HG03558 (cell line): ENCODE data around the gene CAMK1D.
"Not testable (repeated sequence)": the region's sequence is repeated elsewhere in the genome, so short reads cannot be mapped to it uniquely, and the experiment has no call there.

ENCODE experiments used
- ATAC-seq: cut with Tn5 transposase; IDR thresholded peaks from one replicate; pipeline ENCODE4 v1.9.1; 2021; ENCODE audit warnings: moderate number of reproducible peaks; ENCODE audit not compliant: unreplicated experiment; ENCODE audit errors: extremely low read depth

CAMK1D gene

GRCh38 chr10:12338981-12339380, 10.4 kb upstream of the CAMK1D start:
- no peak for ATAC-seq

- ATAC-seq: no peak
These were observed 9.0 kb upstream of the CAMK1D start for GRCh38 chr10:12340371-12340770.

GRCh38 chr10:12340937-12341336, 8.4 kb upstream of the CAMK1D start:
- ATAC-seq: no peak

DNA sequence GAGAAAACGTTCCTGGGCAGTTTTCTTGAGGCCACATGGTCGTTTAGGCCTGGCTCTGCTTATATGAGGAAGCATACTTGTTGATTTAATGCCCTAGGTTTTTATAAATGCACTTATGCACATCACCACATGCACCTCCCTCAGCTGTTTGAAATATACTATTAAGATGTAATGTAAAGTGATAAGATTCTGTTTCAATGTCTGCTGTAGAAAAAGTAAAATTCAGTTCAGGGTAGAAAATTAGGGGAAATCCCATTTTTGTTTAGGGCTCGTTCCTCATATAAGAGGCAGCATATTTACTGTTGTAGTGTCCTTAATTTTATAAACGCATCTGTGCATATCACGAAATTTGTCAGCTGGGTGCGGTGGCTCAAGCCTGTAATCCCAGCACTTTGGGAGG, 7.8 kb upstream of the CAMK1D start:
- no peak for ATAC-seq

DNA sequence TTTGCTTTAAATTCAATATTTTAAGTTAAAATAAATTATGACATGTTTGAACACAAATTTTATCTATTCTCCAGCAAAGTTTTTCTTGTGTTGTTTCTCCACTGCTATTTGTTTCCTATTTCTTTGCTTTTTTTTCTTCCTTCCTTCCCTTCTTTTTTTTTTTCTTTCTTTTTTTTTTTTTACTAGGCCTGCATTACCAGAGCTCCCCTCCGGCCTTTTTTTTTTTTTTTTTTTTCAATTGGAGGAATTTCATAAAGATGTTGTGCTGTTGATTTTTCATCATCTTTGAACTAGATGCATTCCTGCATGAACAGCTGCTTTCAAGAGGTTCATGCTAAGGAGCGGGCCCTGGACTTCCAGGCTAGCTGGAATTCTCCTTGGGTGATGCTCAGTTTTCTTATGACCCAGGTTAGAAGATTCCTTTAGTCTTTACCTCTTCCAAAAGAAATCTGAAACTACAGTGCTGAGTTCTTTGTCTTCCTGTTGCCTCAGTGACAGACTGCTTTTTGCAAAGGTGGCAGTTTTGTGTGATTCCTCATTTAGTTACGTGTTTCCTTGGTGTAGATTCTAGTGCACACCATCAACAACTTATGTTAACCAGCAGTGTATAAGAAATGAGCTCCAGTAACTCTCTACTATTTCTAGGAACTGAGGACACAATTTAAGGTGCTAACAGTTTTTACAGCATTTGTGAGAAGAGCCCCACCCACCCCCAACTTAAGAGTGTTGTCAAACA, 4.8 kb upstream of the CAMK1D start:
- no peak for ATAC-seq

DNA sequence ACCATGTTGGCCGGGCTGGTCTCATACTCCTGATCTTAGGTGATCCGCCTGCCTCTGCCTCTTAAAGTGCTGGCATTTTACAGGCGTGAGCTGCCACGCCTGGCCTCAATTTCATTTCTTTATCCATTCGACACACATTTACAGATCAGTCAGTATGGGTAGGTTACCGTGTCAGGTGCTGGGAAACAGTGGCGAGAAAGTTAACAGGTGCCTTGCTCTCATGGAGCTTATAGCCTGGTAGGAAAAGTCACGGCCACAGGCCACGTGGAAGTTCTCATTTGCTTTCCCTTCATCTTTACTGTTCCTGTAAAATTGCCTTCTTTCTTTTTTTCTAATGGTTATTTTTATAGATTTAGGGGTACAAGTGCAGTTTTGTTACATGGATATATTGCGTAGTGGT, 2.6 kb upstream of the CAMK1D start:
- no peak for ATAC-seq

- no peak for ATAC-seq
These were observed 965 bp upstream of the CAMK1D start for GRCh38 chr10:12348294-12348869.

- ATAC-seq: no peak
These were observed 351 bp downstream of the CAMK1D start for GRCh38 chr10:12349629-12350166.

- ATAC-seq: no peak
These were observed 973 bp downstream of the CAMK1D start for GRCh38 chr10:12350167-12350872.

DNA sequence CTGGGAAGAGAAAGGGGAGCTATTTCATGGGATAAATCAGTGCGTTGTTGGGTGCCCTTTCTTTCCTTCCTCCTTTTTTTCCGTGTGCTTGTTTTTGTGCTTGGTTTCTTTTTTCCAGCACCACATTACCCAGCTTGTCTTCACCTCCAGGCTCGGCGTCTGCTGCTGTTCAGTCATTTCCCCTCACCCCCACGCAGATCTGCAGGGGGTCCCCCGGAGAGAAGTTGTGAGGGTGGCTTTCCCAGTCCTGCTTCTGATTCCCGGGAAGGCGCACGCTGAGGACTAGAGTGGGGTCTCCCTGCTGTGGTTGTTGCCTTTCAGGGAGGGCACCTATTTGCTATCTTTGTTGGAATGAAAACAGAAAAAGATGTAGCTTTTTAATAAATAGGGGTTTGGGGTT, 1.6 kb downstream of the CAMK1D start:
- no peak for ATAC-seq

DNA sequence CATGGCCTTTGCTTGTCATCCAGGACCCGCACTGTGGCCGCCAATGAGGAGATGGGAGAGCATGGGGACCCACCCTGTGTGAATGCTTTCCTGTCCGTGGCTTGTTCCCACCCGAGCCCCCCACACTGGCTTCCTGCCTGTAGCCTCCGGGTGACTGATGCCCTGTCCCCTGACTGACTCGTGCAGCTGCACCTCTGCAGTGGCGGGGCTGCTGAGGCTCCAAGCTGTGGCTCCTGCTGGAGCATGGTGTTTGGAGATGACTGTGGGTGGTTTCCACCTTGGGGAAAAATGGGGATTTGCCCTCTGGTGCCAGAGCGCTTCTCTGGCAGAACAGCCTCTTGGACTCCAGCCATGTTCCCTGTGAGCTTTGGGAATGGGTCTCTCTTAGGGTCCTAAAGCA, 2.1 kb downstream of the CAMK1D start:
- no peak for ATAC-seq

DNA sequence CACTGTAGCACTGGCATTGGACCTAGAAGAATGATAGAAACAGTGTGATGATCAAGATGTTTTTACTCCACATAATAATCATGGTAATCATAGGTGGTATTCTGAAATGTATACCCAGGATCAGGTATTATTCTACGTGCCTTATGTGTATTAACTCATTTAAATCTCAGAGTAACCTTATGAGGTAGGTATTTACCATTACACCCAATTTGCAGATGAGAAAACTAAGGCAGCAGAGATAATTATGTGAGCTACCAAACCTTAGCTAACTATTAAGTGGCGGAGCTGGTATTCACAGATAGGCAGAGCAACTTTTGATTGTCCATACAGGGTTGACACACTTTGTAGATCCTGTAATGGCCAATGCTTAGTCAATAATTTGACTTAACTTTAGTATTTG, 2.5 kb downstream of the CAMK1D start:
- no peak for ATAC-seq

DNA sequence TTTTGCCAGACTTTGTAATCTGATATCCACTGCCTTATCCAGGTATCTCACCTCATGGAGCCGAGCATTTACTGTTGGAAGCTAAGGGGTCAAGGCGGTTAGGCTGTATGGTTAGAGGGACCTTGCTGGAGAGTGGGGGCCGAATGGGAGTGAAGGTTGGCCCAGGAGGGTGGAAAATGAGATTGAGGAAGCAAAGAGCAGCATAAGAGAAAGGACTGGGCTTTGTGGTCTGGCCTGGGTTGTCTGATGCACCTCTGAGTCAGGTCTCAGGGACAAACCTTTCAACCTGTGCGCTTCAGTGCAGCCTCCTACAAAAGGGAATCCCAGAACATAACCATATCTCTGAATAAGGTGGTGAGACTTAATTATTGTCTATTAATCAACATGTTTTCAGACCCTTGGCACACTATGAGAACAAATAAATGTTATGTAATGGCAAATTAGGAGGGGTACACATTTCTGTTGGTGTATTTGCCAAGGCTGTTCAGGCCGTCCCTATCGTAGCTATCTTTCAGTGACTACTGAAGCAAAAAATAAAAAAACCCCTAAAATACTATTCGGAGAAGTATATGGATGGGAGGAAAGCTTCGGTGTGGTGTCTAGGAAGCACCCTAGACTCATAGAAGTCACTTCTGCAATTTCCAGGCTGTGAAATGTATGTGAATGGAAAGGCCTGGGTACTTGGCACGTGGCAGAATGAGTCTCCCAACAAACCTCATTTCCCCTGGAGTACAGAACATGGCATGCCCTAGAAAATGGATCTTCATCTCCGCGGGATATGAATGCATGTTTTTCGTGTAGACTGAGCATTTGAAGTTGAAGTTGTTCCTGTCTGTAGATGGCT, 4.3 kb downstream of the CAMK1D start:
- ATAC-seq: no peak

DNA sequence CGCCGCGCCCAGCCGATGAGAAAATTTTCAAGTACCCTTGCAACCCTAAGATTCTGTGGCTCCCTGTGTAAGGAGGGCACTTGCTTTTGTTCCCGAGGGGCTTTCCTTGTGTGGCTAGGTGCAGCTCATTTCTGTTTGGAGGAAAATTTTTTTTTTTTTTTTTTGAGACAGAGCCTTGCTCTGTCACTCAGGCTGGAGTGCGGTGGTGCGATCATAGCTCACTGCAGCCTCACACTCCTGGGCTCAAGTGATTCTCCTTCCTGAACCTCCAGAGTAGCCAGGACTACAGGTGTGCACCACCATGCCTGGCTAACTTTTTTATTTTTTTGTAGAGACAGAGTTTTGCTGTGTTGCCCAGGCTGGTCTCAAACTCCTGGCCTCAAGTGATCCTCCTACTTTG, 5.3 kb downstream of the CAMK1D start:
- not testable (repeated sequence) for ATAC-seq

DNA sequence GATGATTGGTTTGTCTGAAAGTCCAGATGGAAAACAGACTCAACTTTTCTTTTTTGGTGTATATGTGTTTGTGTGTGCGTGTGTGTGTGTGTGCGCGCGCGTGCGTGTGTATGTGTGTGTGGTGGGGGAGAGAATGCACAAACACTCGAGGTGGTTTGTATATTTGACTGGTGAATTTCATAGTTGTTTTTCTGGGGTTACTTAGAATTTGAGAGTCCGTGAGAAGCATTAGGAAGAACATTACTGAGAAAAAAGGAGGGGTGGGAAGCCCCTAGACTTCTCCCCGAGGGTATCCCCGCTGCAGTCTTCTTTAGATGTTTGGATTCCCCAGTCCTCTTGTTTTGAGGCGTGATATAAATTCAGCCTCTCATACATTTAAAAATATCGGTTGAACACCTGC, 6.0 kb downstream of the CAMK1D start:
- no peak for ATAC-seq

GRCh38 chr10:12357525-12358151, 8.3 kb downstream of the CAMK1D start:
- no peak for ATAC-seq

DNA sequence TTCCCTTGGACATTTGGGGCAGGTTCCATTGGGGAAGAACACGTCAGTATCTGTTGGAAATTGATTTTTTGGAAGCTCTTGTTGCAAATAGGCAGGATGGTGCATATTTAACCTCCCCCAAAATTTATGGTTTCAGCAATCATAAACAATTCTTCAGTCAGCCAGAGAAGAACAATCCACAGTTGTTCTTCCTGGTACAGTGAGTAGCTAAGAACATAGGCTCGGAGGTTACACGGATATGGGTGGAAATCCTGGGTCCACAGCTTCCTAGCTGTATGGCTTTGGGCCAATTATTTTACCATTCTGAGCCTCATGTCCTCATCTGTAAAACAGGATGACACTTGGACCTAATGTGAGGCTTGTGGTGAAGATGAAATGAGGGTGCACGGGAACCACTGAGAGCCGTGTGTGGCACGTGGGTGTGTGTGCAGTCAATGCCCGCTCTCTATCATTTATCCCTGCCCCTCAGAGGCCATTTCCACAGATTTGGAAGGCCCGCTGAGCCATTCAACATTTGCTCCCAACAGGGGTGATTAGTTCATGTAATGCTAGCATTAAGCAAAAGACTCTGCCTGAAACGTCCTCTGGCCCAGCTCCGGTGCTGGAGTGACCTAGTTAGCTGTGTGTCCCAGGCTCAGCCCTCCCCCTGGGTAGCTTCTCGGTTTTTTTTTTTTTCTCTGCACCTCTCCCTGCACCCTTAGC, 9.7 kb downstream of the CAMK1D start:
- ATAC-seq: no peak

DNA sequence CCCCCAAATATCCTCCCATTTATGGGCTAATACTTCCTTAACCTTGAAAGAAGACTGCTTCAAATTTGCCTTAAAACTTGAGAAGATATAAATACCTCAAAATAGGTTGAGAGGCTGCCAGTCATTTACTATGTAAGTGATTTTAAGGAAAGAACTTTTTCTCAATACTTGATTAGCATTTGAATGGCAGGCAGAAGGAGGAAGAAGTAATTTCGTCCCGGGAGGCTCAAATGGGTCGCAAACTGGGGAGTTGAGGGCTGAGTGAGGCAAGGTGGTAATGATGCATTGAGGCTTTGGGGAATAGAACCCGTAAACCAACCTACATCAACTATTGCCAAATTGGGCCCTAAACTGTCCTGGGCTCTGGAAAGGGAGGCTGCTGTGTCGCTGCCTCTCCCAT, 11.1 kb downstream of the CAMK1D start:
- no peak for ATAC-seq

GRCh38 chr10:12361115-12361514, 11.8 kb downstream of the CAMK1D start:
- ATAC-seq: not testable (repeated sequence)
